Activated CD8-positive, alpha-beta memory T cell treated with anti-CD3 and anti-CD28 coated beads for 48 hours (primary cell): ENCODE measurements around the gene CCDC3.

Experiments used
- DNase-seq, 3 experiments: peaks; one replicate each; pipeline ENCODE4 v3.0.0-alpha.2; 2020; ENCODE audit warnings: low read depth in 2 of 3, low spot score in 2 of 3

CCDC3 gene

DNA sequence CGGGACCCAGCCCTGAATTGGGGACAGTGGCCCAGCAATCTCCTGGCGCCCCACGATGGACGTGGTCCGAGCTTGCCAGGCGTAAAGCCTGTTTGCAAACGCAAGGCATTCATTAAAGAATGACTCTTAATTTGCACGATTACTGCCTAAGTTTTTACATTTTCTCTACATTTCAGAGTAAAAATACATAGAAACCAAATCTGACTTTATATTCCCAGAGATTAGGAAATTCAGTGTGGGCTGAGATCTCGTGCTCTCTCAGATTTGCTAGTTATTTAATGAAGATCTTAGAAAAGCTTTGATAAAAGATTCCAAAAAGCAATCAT lies 337 bp upstream of the CCDC3 start:
- no peak for DNase-seq

DNA sequence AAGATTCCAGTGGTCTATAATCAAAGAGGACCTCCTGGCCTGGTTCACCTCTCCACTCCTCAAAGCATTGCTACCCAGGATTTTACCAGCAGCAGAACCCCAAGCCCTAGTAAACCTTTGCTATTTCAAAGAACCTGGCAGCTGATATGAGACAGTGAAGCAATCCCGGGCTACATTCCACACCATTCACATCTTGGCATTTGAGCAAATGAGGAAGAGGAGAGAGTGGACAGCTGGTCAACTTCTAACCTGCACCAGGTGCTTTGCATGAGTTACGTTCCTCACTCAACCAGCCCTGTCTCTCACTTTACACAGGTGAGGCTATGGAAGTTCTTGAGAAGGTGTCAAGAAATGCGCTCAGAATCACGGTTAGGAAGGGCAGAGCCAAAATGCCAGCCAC lies 1.1 kb downstream of the CCDC3 start:
- DNase-seq: no peak

DNA sequence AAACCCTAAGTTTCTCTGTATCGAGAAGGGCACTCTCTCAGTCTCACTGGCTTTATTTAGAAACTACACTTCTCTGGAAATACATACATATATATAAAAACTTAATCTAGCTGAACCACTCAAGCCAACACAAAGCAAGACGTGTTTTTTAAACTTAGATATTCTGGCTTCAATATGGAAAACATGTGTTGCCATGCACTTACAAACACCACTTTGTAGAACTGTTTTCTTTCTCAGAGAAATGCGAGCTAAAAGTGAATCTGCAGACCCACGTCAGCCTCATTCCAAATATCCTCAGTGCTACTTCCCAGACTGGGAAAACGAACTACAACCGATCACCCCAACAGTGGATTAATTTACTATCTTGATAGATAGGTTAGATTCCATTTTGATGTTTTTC lies 1.7 kb downstream of the CCDC3 start:
- DNase-seq: no peak

DNA sequence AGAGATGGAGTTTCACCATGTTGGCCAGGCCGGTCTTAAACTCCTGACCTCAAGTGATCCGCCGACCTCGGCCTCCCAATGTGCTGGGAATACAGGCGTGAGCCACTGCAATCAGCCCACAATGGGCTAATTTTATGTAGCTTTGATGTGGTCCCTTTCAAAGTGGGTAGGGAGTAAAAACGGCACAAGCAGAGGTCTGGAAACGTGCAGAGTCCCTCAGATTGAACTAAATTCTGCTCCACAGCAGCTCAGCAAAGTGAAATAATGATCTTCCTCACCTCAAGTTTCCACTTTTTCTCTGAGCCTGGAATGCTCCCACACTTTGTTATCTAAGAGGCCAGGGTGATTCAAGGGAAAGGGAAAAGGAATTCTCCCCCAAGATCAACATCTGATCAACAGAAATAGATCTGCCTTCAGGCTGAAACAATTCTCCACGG lies 6.1 kb downstream of the CCDC3 start:
- no peak for DNase-seq

DNA sequence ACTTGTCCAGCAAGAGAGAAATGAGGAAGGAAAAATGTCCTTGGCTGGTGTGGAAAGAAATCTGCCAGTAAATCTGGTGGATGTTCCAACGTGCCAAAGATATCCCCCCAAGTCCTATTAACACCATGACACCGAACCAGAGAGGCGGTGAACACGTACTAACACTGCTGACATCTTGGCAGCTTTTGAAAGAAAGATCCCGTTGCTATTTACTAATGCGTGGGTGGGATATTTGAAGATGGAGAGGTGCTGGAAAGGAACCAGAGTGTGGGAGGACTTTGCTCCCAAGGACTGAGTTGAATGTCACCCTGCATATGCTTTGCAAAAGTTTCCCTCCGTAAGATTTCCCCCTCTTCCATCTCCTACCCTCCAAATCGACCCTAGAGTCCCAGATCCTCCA lies 7.9 kb downstream of the CCDC3 start:
- no peak for DNase-seq

DNA sequence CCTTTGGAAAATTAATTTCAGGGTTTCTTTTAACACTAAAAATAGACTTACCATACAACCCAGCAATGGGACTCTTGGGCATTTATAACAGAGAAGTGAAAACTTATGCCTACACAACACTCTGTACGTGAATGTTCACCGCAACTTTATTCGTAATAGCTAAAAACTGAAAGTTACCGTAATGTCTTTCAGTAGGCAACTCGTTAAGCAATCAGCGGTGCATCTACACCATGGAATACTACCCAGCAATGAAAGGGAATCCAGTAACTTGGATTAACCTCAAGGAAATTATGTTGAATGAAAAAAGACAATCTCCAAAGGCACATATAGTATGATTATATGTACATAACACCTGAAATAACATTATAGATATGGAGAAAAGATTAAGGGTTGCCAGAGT lies 16.2 kb downstream of the CCDC3 start:
- no peak for DNase-seq

DNA sequence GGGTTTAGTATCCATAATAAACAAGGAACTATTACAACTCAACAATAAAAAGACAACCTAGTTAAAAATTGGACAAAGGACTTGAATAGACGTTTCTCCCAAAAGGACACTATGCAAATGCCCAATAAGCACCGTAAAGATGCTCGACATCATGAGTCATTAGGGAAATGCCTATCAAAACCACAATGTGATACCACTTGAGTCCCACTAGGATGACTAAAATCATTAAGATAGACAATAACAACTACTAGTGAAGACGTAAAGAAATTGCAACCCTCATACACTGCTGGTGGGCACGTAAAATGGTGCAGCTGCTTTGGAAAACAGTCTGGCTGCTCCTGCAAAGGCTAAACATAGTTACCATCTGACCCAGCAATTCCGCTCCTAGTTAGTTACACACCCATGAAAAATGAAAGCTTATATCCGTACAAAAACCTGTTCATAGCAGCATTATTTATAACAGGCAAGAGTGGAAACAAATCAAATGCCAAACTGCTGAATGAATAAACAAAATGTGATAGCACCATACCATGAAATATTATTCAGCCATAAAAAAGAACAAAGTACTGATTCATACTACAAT lies 17.3 kb downstream of the CCDC3 start:
- no peak for DNase-seq

DNA sequence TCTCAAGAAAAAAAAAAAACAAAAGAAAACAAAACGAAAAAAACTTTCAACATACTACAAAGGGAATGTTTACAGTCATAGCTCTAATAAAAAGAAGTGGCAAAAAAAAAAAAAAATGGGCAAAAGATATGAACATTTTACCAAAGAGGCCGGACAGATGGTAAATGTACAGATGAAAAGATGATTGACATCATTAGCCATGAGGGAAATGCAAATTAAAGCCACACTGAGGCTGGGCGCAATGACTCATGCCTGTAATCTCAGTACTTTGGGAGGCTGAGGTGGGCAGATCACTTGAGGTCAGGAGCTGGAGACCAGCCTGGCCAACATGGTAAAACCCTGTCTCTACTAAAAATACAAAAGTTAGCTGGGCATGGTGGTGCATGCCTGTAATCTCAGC lies 17.9 kb downstream of the CCDC3 start:
- DNase-seq: peak in 1 of 3 experiments; percentile 14

DNA sequence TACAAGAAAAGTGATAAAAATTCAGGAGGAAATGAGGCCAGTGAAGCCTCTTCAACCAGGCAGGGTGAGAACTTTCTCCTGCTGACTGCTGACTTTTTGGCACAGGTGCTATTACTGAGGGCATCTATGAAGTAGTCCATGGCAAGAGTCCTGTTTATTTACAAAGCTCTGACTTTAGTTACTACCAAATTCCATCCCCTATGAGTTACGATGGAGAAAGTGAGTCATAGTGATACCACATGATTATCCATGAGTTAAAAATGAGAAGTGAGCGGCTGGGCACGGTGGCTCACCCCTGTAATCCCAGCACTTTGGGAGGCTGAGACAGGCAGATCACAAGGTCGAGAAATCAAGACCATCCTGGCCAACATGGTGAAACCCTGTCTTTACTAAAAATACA lies 19.9 kb downstream of the CCDC3 start:
- no peak for DNase-seq

DNA sequence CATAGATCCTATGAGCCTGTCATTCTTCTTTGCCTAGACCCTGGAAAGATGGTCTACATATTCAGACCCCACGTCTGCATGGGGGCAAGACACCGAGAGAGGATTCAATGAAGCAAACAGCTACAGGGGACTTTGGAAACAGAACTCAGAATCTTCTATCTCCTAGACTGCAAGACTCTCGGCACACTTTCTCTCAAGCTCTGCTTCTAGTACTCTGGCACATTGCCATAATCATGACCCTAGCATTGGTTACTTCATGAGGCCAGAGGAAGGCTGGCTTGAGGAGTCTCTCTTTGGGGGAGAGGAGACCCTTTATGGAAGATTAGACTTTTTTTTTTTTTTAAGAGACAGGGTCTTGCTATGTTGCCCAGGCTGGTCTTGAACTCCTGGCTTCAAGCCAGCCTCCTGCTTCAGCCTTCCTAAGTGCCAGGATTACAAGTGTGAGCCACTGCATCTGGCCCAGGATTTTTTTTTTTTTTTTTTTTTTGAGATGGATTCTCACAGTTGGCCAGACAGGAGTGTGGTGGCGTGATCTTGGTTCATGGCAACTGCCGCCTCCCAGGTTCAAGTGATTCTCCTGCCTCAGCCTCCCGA lies 20.7 kb downstream of the CCDC3 start:
- DNase-seq: no peak

DNA sequence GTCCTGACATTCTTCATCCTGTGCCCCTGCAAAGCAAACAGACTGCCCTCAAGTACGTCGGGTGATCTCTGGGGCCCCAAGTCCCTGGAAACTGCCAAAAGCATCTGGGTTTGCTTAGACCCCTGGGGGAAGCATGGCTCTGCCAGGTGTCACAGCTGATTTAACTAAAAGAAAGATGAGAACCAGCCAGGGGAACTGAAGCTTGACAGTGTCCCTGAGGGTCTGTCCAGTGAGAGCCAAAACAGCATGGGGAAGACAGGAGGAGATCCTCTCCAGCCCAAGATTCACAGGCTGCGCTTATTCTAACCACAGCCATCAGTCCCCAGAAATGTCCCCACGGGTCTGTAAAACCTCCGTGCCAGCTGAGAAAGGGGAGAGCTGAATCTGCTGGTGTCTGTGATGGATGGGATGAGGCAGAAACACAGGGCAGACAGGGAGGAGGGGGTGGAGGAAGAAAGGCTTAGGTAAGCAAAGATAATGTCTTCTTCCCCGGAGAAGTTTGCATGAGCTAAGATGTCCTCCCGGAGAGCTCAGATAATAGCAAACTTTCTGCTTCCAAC lies 21.3 kb downstream of the CCDC3 start:
- DNase-seq: no peak

DNA sequence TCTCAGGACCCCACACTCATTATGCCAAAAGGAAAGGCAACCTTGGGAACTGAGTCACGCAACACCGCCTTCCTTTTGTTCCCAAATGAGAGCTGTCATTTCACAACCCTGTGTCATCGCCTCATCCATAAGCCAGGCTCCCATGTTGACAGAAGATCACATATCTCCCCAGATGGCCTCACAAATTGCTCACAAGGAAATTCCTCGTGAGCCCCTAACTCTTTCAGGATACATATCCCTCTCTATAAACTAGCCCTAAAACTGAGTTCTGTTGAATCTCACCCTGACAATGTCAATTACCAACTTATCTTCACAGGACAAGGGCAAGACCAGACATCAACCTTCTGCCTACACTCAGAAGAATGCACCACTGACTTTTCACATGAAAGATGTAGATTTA lies 22.6 kb downstream of the CCDC3 start:
- DNase-seq: no peak

DNA sequence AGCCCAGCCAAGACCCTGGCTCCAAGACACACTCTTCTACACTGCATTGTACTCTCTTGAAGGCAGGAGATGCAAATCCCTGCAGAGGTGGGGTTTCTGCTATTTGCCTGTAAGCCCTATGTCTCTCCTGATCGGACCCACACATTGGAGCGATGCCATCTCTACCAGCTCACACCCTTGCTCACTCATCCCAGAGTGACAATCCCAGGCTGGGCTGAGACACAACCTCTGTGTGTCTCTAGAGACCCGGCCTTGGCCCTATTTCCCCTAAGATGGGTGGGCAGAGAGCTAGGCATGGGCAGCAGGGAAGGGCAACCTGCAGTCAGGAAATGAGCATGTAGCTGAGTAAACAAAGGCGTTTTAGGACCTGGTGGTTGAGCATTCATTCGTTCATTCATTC lies 25.6 kb downstream of the CCDC3 start:
- no peak for DNase-seq

DNA sequence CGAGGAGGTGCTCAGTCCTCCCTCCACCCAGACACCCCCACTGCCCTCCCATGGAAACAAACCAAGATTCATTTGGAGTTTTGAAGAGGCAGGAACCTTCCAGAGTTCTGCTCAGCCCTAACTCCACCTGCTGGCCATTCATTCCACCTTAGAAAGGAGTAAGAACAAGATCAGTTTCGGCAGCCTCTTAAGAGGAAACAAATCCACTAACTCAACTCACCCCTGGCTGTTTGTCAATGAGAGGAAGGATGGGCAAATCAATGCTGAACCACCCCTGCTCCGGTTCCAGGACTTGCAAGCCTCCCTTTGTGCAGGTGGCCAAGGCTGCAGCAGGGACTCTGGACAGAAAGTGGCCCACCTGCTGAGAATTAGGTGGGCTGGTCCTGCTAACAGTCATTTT lies 26.2 kb downstream of the CCDC3 start:
- DNase-seq: no peak

DNA sequence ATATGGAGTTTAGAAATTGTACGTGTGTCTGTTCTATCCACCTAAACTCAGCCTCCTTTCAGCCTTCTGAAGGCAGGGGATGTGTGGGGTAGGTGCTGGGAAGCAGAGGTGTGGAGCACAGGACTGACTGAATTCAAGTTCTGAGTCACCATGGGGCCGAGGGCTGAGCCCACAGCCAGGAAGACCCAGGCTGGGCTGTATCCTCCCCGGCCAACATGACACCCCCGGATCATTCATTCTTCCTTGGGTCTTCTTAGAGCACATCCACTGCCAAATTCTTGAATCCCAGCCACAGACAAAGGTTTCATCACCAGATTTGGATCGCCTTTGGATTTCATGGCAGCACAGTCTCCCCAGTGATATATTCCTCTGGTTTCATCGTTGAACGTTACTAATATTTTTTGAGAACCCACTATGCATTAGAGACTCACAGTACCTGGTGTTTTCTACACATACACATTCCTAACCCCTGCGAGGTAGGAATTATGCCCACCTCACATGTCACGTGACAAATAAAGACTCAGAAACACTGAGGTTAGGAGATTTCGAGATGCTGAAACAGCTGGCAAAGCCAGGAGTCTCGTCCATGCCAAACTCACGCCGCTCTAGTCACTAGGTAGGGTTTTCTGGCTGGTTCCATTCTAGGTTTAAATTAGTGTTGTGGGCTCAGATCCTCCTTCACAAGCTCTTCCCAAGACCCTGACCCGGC lies 26.9 kb downstream of the CCDC3 start:
- DNase-seq: no peak

DNA sequence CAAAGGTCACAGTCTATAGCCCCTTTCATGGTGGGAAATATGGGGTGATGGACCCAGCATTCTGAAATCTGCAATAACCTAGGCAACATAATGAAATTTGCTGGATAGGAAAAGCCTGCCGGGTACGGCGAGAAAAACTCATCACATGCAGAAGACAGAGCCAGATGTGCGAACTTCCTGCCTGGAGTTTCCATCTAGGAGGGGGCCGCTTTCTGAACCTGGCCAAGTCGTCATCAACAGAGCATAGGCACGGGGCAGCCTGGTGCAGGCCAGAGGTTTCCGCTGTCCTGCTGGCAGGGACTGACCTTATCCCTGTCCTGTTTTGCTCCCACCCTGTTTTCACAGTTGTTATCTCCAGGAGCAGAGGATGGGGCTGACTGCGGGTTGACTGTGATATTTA lies 27.4 kb downstream of the CCDC3 start:
- DNase-seq: no peak

DNA sequence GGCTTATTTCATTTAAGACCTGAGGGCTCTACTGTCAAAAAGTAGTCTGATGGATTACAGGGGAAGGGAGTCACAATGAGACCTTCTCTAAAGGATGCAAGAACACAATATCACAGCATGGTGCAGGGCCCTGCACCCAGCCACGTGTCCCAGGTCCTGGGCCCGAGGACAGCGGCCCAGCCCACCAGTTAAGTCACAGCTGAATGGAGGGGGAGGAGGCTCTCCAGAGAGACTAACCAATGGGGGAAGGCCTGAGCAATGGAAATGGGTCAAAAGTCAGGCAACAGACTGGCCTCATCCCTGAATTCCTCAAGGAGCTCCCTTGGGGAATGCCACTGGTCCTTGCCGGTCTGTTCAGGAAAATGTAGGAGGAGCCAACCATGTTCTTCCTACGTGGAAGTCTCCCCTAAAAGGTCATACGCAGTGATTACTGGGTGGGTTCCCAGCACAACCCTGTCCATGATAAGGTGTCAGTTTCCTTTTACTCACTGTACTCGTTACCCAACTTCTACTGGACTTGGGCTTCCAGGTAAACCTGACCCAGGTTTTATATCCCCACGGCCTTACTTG lies 28.3 kb downstream of the CCDC3 start:
- no peak for DNase-seq

DNA sequence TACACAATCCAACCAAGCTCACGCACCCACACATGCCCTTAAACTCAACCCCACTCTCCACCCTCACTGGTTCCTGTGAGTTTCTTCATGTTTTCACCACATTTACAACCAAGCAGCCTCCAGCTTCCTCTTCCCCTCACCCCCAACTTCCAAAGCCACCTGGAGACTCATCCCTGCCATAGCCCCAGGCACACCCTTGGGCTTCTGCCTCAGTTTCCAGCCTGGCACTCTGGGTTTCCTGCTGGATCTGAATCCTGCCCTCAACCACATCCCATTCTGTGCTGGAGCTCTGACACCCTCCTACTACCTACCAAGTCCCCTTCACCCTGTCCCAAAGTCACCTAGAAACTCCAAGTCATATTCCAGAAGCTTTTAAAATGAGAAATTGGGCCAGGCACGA lies 29.4 kb downstream of the CCDC3 start:
- no peak for DNase-seq

DNA sequence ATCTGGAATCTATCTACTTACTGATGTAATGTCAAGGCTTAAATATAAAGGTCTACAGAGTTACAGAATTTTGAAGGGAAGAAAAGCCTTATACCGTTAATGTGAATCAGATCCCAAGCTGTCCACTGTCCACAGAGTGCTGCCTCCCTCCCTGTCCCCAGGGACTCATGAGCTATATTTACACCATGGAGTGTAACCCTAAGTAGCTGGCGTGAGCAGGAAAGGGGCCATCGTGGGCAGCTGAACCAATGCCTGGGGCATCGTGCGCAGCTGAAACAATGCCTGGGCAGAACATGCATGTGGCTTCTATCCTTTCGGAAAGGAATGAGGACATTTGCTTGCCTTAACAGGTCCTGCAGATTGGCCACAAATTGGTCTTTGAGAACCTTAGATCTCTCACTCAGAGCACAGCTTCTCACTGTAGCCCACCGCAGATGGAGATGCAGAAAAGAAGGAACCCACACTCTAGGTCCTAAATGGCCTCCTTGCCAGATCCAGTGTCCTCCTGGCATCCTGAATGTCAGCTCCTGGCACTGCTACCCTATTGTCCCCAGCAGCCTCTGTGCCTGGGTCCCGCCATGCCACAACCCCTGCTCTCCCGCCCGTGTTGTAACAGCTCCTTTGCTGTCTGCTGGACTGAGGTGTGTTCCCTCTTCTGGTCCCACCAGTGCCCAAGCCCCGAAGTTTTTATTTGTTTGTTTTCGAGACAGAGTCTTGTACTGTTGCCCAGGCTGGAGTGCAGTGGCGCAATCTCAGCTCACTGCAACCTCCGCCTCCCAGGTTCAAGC lies 30.3 kb downstream of the CCDC3 start:
- DNase-seq: no peak

DNA sequence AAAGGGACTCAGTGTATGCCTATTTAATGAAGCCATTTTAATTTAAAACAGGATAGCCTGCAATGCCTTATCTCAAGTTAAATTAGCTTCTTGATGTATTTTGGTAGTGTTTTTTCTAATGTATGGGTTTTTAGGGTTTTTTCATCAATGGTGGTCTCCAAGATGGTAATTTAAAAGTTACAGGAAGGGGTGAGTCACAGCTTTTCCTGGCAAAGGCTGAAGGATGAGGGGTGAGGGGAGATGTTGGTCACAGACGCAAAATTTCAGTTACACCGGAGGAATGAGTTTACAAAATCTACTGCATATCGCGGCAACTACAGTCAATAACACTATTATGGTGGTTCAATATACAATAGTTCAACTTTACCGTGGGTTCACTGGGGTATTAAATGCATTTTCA lies 31.6 kb downstream of the CCDC3 start:
- no peak for DNase-seq

DNA sequence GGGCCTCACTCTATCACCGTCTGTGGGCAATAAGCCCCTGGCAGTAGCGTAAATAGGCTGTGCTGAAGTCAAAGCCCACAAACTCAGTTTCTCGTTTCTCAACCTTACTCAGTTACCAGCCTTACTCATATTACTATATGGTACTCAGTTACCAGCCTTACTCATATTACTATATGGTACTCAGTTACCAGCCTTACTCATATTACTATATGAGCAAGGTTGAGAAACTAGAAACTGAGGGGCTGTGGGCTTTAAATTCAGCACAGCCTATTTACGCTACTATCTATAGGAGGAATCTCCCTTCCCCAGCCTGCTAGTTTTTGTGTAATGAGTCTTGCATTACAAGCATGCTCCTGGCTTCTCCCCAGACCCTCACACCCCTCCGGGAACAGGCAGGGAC lies 35.4 kb downstream of the CCDC3 start:
- no peak for DNase-seq

DNA sequence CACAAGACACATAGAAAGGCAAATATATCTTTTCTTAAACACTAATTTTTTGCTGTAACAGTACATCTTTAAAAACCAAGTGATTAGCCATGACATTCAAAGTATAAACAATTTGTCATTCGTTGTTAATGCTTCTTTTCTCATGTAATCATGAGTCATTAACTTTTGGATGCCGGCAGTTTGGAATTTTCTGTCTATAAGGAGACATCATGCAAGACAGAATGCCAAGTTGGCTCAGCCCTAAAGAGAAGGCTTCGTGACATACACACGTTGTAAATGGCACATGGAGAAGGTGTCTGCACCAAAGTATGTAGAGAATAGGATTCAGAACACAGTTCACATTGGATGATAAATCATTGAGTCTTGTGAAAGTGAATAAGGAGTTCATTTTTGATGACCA lies 35.9 kb downstream of the CCDC3 start:
- DNase-seq: no peak
